ENCODE measurements around the gene PNPLA5.
"Not testable (repeated sequence)": the region's sequence is repeated elsewhere in the genome, so short reads cannot be mapped to it uniquely, and the experiment has no call there.

Gene PNPLA5

DNA sequence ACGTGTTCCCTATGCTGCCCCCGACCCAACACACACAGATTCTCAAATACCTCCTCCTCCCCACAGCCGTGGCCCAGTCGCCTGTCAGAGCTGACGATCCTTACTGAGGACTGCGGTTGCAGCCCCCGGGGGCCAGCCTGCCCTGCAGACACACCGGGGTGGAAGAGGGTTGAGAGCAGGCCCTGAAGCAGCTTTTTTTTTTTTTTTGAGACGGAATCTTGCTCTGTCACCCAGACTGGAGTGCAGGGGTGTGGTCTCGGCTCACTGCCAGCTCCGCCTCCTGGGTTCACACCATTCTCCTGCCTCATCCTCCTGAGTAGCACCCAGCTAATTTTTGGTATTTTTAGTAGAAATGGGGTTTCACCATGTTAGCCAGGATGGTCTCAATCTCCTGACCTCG is 11.2 kb upstream of the PNPLA5 start:
- DNase-seq (ENCODE audit: low read depth in 2 of 2, low spot score in 1 of 2): not testable (repeated sequence)

DNA sequence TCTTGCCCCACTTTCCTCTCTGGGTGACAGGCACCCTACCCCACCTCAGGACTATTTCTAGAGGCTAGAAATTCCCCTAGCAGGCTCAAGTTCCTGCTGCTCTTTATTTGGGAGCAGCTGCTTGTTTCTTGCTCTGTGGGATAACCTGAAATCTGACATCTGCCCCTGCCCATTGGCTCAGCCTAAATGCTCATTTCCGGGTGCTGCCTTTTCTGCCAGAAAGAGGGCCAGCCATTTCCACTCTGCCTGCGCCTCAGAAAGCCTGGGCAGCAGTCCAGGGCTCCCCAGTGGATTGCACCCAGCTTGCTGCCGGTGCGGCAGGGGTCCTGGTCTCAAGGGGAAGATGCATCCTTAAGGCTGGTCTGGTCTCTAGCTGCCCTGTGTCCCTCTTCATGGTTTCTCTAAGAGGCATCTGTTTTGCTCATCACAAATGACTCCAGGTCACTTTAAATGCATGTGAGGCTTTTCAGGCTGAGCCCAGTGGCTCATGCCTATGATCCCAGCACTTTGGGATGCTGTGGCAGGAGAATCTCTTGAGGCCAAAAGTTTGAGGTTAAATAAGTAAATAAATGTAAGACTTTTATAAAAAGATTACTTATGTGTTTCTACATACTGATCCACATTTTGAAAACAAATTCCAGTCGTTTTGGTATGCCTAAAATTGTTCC is 10.3 kb upstream of the PNPLA5 start:
- no peak for DNase-seq (ENCODE audit: low read depth in 2 of 2, low spot score in 1 of 2)

DNA sequence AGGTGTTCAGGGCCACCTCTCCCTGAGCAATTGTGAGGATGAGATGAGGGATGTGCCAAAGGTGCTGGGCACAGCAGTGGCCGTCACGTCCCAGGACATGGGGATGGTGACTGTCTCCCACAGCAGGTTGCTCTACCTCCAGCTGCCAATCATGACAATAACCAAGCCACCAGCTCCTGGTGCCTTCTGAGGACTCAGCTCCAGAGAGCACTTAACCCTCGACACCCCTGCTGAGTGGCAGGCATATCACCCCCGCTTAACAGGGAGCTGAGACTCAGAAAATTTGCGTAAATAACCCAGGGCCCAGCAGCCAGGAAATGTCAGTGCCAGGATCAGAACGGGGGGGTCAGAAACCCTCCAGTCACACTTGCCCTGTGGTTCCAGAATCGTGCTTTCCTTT is 8.4 kb upstream of the PNPLA5 start:
- no peak for DNase-seq (ENCODE audit: low read depth in 2 of 2, low spot score in 1 of 2)

DNA sequence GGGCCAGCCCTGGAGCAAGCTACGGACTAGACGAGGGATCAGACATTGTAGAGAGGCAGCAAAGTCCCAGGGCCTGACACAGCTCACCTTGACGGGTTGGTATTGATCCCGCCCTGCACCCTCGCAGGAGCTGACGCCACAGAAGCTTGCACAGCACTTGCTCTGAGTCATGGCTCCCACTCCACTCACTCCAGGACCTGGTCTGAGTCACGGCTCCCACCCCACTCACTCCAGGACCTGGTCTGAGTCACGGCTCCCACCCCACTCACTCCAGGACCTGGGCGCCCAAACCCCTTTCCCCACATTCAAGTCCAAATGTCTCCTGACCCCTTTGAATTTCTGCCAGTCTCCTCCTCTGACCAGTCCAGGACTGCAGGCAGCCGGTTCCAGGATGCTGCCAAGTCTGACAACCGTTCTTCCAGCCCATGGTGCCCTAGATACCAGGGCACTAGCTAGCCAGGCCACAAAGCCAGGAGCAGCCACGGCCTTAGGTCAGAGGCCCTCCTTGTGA is 6.0 kb upstream of the PNPLA5 start:
- DNase-seq (ENCODE audit: low read depth in 2 of 2, low spot score in 1 of 2): no peak

DNA sequence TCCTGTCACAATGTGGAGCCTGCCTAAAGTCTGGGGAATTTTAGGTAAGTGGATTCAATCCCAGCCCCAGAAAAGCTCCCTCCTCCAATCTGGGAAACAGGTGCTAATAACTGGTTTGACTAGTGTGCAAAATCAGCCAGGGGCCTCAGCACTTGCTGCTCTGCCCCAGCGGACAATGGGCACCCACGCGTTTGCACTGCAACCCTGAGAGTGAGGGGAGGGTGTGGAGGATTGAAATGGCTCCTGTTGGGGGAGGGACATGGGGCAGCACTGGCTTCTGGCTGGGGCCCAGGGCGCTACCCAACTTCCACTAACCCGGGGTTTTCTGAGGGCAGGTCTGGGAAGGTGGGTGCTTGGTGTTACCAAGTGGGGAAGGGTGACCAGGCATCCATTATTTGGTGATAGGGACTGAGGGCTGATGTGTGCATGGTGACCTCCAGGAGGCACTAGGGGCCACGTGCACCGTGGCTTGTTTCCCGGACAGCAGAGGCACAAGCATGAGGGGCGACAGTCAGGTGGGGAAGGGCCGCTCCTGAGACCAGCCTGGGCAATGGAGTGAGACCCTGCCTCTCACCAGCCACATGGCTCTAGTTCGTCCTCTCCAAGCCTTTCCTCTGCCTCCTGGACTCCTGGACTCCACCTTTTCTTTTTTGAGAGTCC is 4.3 kb upstream of the PNPLA5 start:
- no peak for DNase-seq (ENCODE audit: low read depth in 2 of 2, low spot score in 1 of 2)

DNA sequence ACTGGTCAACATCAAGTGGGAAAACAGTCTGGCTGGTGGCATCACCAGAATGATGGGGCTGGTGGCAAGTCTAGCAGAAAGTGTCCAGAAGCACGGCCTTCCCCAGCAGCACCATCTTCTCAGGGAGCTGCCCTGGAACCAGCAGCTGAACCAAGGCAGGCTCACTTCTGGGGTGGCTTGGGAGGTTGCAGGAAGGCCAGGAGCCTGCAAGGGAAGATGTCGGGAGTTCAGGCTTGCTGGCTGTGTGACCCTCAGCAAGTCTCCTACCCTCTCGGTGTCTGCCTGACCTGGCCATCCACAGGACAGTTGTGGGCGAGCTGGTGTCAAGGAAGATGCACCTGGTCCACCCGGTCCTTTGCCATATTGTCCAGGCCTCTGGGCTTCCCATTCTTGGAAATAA is 2.3 kb upstream of the PNPLA5 start:
- DNase-seq (ENCODE audit: low read depth in 2 of 2, low spot score in 1 of 2): no peak

DNA sequence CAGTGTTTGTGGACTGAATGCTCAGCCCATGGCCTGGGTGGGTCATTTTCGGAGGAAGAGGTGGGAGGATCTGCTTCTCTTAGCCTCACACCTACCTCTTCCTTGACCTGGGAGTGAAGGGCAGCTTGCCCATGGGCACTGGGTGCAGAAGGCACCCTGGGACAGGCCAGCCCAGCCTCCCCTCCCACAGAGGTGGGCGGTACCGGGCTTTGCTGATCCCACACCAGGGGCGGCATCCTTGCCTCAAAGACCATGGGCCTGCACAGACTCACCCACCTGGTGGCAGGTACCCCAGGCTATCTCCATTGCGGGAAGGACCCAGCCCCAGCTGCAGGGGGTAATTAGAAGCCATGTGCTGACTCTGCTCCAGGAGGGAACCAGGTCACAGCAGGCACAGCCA is 1.5 kb upstream of the PNPLA5 start:
- DNase-seq (ENCODE audit: low read depth in 2 of 2, low spot score in 1 of 2): no peak

DNA sequence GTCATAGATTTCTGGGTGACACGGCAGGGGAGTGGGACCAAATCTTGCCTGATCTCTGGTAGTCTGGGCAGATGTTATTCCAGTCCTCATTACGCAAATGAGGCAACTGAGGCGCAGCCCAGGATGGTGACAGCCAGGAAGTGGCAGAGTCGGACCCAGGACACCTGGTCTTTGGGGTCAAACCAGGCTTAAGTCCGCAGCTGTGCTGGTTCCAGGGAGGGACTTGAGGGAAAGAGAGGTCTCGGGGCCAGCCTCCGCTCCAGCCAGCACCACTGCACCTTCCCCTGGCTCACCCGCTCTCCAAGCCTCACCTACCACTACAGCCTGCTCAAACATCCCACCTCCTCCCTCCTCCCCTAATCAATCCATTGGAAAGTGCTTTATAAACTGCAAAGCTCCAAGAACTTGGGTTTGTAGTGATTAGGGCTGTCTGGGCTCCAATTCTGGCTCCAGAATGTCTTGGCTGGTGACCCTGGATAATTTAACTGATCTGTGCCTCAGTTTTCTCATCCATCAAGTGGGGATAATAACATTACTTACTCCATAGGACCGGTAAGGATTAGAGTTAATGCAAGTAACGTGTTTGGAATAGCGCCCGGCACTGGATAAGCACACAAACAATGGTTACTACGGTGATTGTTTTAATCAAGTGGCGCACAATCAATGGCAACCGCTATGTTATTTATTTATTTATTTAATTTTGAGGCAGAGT is 526 bp upstream of the PNPLA5 start:
- no peak for DNase-seq (ENCODE audit: low read depth in 2 of 2, low spot score in 1 of 2)

DNA sequence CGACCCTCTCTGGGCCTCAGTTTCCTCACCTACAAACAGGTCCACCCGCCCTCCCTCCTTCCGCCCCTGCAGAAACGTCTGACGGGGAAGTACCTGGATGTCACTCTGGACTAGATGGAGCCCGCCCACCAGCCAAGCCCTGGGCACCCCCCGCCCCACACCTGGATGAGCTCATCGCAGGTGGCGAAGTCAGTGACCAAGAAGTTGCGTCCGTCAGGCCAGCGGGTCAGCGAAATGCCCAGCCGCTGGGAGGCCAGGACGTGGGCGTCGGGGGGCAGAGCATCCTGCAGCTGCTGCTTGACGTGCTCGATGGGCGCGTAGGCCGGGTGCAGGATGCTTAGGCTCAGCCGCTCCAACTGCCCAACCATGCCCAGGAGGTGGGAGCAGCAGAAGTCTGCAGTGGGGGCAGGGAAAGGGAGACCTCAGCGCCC is 897 bp downstream of the PNPLA5 start:
- DNase-seq (ENCODE audit: low read depth in 2 of 2, low spot score in 1 of 2): no peak

DNA sequence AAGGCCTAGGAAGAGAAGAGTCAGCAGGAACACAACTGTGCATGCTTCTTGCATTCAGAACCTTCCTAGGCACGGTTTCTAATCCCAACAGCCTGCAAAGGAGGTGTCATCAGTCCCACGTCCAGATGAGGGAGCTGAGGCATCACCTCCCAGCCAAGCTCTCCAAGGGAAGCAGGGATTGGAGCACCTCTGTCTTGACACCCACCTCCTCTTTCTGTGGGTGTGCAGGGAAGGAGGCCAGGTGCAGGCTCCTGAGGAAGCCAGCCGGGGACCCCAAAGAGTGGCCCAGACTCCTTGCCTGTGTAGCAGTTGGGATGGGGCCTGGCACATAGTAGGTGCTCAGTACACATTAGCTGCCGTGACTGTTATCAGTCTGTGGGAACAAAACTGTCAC is 2.0 kb downstream of the PNPLA5 start:
- DNase-seq (ENCODE audit: low read depth in 2 of 2, low spot score in 1 of 2): no peak

DNA sequence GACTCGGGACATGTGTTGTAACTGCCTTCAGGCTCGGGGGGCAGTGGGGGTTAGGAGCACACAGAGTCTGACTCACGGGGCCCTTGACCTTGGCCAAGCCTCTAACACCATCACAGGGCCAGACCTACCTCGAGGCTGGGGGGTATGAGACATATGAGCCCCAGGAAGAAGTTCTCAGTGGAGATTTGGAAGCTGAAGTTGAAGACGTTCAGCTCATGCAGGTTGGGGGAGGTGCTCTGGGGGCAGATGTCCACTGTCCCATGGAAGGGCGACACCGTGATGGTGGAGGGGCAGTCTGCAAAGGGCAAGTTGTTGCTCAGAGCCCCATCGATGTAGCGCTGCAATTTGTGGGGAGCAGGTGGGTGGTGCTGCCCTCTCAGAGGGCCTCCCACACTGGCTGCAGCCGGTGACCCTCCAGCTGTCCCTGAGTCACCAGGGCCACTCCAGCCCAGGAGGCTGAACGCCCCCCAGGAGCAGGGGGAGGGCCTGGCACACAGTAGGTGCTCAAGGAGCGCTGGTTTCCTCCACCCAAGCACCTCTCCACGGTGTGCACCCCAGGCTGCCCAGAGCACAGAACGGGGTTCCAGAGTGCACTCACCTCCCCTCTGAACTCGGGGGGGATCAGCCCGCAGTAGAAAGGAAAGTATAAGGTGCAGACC is 2.5 kb downstream of the PNPLA5 start:
- no peak for DNase-seq (ENCODE audit: low read depth in 2 of 2, low spot score in 1 of 2)

DNA sequence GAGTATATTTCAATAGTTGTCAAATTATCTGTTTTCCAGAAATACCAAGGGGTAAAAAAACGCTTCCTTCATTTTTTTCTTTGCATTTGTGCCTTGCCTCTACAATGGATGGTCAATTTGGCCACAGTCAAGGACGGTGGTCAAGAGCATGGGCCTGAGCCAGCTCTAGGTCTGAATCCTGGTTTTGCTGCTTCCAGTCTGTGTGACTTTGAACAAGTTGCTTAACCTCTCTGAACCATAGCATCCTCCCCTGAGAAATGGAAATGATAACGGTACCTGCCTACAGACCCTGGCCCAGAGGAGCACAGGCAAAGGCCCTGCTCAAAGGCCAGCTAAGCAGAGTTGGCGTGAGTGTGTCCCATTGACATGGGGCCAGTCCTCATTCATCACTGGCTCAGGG is 3.1 kb downstream of the PNPLA5 start:
- no peak for DNase-seq (ENCODE audit: low read depth in 2 of 2, low spot score in 1 of 2)

DNA sequence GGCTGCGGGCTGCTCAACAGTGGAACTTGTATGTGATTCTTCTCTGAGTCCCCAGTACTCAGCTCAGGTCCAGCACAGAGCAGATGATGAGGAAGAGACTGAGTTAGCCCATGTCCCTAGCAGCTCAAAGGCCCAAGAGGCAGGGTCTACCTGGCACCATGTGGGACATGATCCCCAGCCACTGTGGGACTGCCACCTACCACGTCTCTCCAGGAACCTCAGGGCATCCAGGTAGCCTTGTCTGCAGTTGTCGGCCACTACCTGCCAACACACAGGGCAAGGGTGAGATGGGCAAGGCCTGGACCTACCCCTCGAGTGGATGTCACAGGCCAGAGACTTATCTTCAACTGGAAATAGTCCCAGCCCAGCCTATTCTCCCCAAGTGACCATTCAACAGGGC is 4.4 kb downstream of the PNPLA5 start:
- DNase-seq (ENCODE audit: low read depth in 2 of 2, low spot score in 1 of 2): no peak

DNA sequence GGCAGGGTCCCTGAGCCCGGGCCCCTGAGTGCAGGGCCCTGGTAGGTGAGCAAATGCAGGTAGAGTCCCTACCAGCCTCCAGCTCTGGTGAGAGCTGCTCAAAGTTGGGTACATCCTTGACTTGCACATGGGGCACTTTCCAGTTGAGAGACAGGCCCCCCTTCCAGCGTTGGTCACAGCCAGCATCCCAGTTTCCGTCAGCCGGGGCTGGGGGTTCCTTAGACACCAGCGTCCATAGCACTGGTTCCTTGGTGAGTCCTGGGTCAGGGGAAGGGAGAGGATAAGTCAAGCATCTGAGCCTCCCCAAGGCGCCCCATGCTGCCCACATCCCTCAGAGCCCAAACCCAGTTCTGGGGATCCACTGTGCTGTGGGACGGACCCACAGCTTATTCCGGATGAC is 5.6 kb downstream of the PNPLA5 start:
- no peak for DNase-seq (ENCODE audit: low read depth in 2 of 2, low spot score in 1 of 2)

DNA sequence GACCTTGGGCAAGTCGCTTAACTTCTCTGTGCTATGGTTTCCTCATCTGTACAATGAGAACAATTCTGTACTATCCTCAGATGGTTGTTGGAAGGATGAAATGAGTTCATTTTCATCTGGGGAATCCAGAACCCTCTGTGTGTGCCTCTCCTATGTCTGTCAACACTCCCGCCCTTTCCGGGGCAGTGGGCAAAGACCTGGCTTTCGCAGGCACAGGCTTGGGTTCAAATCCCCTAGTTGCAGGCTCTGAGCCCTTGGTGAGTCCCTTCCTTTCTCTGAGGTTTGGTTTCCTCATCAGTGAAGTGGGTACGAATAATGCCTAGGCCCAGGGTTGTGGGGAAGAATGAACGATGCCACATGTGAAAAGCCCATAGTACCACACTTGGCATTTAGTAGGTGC is 6.0 kb downstream of the PNPLA5 start:
- no peak for DNase-seq (ENCODE audit: low read depth in 2 of 2, low spot score in 1 of 2)

DNA sequence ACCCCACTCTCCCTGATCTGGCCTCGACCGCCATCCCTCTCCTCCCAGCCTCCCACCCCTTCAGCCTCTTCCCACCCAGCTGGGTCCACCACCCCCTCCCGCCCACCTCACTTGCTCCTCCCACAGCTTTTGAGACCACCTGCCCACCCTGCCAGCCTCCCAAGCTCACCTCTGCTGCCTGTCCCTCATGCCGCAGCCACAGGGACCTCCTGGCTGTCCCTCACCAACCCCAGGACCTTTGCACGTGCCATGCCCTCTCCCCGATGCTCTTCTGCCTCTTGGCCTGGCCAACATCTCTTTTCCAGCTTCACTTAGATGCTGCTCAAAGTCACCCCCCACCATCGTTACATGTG is 6.5 kb downstream of the PNPLA5 start:
- DNase-seq (ENCODE audit: low read depth in 2 of 2, low spot score in 1 of 2): no peak

DNA sequence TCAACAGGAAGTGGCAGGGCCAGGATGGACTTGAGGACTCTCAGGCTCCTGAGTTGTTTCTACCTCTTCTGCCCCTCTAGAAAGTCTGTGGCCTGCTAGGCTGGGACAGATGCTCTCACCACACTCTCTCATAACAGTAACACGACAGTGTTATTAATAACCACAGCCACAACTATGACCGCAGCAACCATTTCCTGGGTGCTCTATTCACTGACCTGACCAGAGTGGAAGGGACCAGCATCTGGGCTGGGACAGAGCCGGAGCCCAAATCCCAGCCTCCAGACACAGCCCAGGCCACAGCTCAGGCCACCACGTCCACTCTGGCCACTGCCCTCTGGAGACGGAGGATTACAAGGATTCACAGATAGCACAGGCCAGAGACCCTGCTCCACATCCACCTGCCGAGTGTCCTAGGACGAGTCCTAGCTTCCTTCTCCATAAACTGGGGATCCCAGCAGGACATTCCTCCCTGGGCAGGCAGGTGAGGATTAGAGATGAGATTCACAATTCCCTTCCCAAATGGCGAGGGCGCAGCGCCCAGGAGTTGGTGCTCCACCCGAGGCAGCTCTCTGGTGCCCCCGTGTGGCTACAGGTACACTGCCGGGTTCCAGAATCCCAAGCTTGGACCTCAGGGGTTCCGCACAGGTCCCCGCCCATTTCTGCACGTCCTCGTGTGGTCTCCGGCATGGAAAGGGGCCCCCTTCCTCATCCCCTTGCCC is 7.1 kb downstream of the PNPLA5 start:
- peak in 1 of 2 donors; percentile 9 for DNase-seq (ENCODE audit: low read depth in 2 of 2, low spot score in 1 of 2)

DNA sequence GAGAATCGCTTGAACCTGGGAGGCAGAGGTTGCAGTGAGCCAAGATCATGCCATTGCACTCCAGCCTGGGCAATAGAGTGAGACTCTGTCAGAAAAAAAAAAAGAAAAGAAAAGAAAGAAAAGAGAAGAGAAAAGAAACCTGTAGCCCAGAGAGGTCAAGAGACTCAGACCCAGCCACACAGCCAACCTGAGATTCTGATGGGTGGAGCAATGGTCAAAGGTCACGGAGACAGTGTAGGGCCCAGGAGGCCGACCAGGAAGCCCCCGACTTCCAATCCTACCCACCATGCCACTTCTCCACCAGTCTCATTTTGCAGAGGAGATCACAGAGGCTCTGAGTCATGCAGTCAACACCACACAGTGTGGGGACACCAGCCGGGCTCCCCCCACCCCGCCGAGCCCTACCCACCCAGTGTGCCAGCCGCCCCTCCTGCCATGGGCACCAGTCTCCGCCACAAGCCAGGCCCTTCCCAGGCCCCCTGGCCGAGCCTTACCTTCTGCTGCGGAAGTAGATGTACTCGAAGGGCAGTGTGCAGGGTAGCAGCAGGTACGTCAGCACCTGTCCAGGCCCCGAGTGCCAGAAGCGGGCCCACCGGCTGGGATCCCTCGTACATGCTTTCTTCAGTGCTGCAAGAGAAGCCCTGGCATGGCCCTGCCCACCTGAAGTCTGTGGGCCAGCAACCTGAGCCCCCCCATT is 7.9 kb downstream of the PNPLA5 start:
- no peak for DNase-seq (ENCODE audit: low read depth in 2 of 2, low spot score in 1 of 2)

DNA sequence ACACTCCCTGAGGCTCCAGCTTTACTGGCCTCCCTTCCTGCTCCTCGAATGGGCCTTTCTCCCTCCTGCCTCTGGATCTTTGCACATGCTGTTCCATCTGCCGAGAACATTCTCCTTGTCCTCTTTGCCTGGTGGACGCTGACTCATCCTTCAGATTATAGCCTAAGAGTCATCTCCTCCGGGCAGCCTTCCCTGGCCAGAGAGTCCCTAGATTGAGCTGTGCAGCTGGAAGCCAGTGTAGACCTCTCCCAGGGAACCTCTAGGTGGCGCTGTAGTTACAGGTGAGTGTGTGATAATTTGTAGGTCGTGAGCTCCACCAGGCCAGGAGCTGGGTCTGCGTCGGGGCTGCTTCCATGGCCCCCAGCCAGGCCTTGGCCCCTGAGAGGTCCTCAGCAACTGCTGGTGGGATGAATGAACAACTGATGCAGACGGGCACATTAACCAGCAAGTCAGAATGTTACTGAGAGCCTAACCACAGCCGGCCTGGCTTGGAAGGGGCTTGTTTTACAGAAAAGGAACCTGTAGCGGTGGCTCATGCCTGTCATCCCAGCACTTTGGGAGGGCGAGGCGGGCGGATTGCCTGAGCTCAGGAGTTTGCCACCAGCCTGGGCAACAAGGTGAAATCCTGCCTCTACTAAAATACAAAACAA is 8.7 kb downstream of the PNPLA5 start:
- peak in 1 of 2 donors; percentile 22 for DNase-seq (ENCODE audit: low read depth in 2 of 2, low spot score in 1 of 2)

DNA sequence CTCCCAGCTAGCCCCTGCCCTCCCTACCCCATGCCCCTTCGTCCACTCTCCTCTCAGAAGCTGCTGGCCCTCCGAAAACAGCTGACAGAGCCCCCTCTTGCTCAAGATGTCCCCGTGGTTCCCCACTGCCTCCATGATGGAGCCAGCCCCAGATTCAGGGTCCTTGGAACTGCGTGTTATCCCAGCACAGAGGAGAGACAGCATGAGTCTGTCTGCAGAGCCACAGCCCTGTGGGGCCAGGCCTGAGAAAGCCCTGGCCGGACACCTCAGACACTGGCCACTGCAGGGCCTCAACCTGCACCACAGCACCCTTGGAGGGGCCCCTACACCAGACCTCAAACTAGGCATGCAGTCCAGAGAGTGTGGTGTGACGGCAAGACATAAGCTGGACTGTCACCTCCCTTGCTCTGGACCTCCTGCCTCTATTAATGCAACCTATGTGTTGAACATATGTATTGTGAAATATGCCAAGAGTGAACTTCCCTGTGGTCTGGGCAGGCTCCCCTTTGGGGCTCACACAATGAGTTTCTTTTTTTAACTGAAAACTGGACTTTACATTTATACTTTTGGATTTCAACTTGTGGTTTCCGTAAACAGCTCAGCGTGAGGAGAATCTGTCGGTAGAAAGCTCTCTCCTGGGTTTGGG is 9.6 kb downstream of the PNPLA5 start:
- DNase-seq (ENCODE audit: low read depth in 2 of 2, low spot score in 1 of 2): no peak
